CD14-positive monocyte (primary cell): ENCODE results near the gene PAPPA2. TPM values are rescaled to one million over a fixed set of nuclear protein-coding genes. Genes with fewer than 3 reads are reported as not detected.

Source experiments
- DNase-seq, 3 donors: peaks; one replicate each; pipeline ENCODE4 v3.0.0-alpha.2; 2011 to 2022
- H2AFZ ChIP-seq: 2 replicates; pipeline ENCODE4 v1.6.0; 2012; ENCODE audit warnings: mild to moderate bottlenecking, low read depth, low read length, inconsistent platforms; ENCODE audit not compliant: insufficient read depth, poor library complexity, severe bottlenecking
- H3K27ac ChIP-seq, 2 donors: 1 replicate in 1 of 2; 2 replicates in 1 of 2; pipeline ENCODE4 v1.5.1; 2012 to 2013; ENCODE audit warnings: low read length in 2 of 2, control low read depth in 1 of 2, inconsistent platforms in 1 of 2, low read depth in 1 of 2, mild to moderate bottlenecking in 1 of 2
- H3K27me3 ChIP-seq, 2 donors: one replicate each; pipeline versions ENCODE4 v1.6.0 to v1.6.1; 2011 to 2013; ENCODE audit warnings: low read length in 2 of 2; ENCODE audit not compliant: control insufficient read depth in 2 of 2, insufficient read depth in 2 of 2
- H3K36me3 ChIP-seq, 2 donors: replicated peaks in 1 of 2; 1 replicate in 1 of 2; 2 replicates in 1 of 2; pipeline versions ENCODE4 v1.5.1 to v1.6.1; 2012 to 2013; ENCODE audit warnings: low read length in 2 of 2, control low read depth in 1 of 2, inconsistent platforms in 1 of 2, mild to moderate bottlenecking in 1 of 2; ENCODE audit not compliant: insufficient read depth in 2 of 2, control insufficient read depth in 1 of 2
- H3K4me1 ChIP-seq, 2 donors: 1 replicate in 1 of 2; 2 replicates in 1 of 2; pipeline versions ENCODE4 v1.5.1 to v1.6.1; 2012 to 2013; ENCODE audit warnings: low read length in 2 of 2, control low read depth in 1 of 2, inconsistent platforms in 1 of 2, mild to moderate bottlenecking in 1 of 2, moderate library complexity in 1 of 2; ENCODE audit not compliant: insufficient read depth in 2 of 2, control insufficient read depth in 1 of 2
- H3K4me2 ChIP-seq: replicated peaks from 2 replicates; pipeline ENCODE3; 2012; ENCODE audit warnings: low read length, moderate library complexity, mild to moderate bottlenecking; ENCODE audit not compliant: poor library complexity, severe bottlenecking; ENCODE audit errors: extremely low read depth
- H3K4me3 ChIP-seq, 3 experiments: fragments of 200-600 bp in 1 of 3; sonication (generic) in 1 of 3; replicated peaks in 1 of 3; 1 replicate in 2 of 3; 2 replicates in 1 of 3; pipeline ENCODE4 v1.5.1; 2011 to 2013; ENCODE audit warnings: low read length in 3 of 3, mild to moderate bottlenecking in 3 of 3, control low read depth in 2 of 3, low read depth in 2 of 3, inconsistent platforms in 1 of 3, moderate library complexity in 1 of 3
- H3K79me2 ChIP-seq: 2 replicates; pipeline ENCODE4 v1.6.0; 2012; ENCODE audit warnings: mild to moderate bottlenecking, control low read depth, inconsistent platforms, low read length, moderate library complexity; ENCODE audit not compliant: insufficient read depth
- H3K9ac ChIP-seq: 2 replicates; pipeline ENCODE4 v1.6.0; 2017; ENCODE audit warnings: low read length, mild to moderate bottlenecking; ENCODE audit not compliant: insufficient read depth, poor library complexity, severe bottlenecking
- H3K9me3 ChIP-seq, 2 donors: replicated peaks in 1 of 2; 1 replicate in 1 of 2; 2 replicates in 1 of 2; pipeline versions ENCODE4 v1.5.1 to v1.6.1; 2012 to 2013; ENCODE audit warnings: low read length in 2 of 2, control low read depth in 1 of 2; ENCODE audit not compliant: control insufficient read depth in 1 of 2, insufficient read depth in 1 of 2
- H4K20me1 ChIP-seq: 2 replicates; pipeline ENCODE4 v1.6.0; 2012; ENCODE audit warnings: mild to moderate bottlenecking, low read length, control low read depth, moderate library complexity; ENCODE audit not compliant: insufficient read depth
- H3K27ac Mint-ChIP-seq, 7 donors: one replicate each; pipeline ENCODE4 v1.8.0; 2020; ENCODE audit warnings: mild to moderate bottlenecking in 7 of 7, mixed read lengths in 7 of 7, moderate library complexity in 6 of 7, inconsistent platforms in 2 of 7
- H3K27me3 Mint-ChIP-seq, 3 donors: one replicate each; pipeline ENCODE4 v1.8.0; 2021 to 2022; ENCODE audit warnings: low read depth in 3 of 3, mild to moderate bottlenecking in 3 of 3, mixed read lengths in 3 of 3, moderate library complexity in 3 of 3, inconsistent platforms in 1 of 3
- H3K36me3 Mint-ChIP-seq, 2 donors: one replicate each; pipeline ENCODE4 v1.8.0; 2020; ENCODE audit warnings: mixed read lengths in 2 of 2, inconsistent platforms in 1 of 2, mild to moderate bottlenecking in 1 of 2
- H3K4me1 Mint-ChIP-seq: one replicate; pipeline ENCODE4 v1.8.0; 2020; ENCODE audit warnings: mild to moderate bottlenecking, mixed read lengths
- H3K4me3 Mint-ChIP-seq, 2 donors: one replicate each; pipeline ENCODE4 v1.8.0; 2020; ENCODE audit warnings: mild to moderate bottlenecking in 2 of 2, mixed read lengths in 2 of 2, moderate library complexity in 1 of 2
- H3K9me3 Mint-ChIP-seq, 7 donors: one replicate each; pipeline ENCODE4 v1.8.0; 2020 to 2022; ENCODE audit warnings: mixed read lengths in 7 of 7, mild to moderate bottlenecking in 6 of 7, moderate library complexity in 6 of 7, inconsistent platforms in 2 of 7
- CTCF ChIP-seq: fragments of 200-600 bp; IDR thresholded peaks from one replicate; pipeline ENCODE4 v1.8.0; 2022; ENCODE audit warnings: antibody characterized with exemption, mild to moderate bottlenecking
- WGBS: methylation state at CpG from one replicate; pipeline ENCODE4 v1.1.5; 2013; ENCODE audit warnings: missing lambda C conversion rate; ENCODE audit not compliant: insufficient coverage; 5-methylcytosine and 5-hydroxymethylcytosine counted together
- intact Hi-C, 2 donors: fragments of 100-400 bp; cut with micrococcal nuclease; formaldehyde crosslinking; loops; one replicate each; pipeline versions ENCODE4 v1.15.0 to v1.15.1; 2023
- polyA plus RNA-seq, 3 donors: library from polyadenylated mRNA; depleted of rRNA in 1 of 3; unstranded in 2 of 3; stranded (reverse) in 1 of 3; fragments of 300-500 nt in 2 of 3; fragments of >200 nt in 1 of 3; fragmentation: Illumina TruSeq in 2 of 3; gene quantifications; 1 replicate in 2 of 3; 2 replicates in 1 of 3; pipeline ENCODE4 v1.2.3, GENCODE V29; 2012 to 2021

PAPPA2 gene
- polyA plus RNA-seq, 3 donors, result not detected

GRCh38 chr1:176744142-176744541 is 281.2 kb downstream of the PAPPA2 start:
- Histone ChIP-seq H3K36me3 (no peaks in the 10 kb centered on the region), H3K9ac (no peak overlapping the region), H3K4me1 (no peaks in the 10 kb centered on the region), H3K4me2 (no peak overlapping the region), H3K9me3 (no peaks in the 10 kb centered on the region), H4K20me1 (no peaks in the 10 kb centered on the region), H3K27ac (no peak overlapping the region), H2AFZ (no peak overlapping the region), H3K27me3 (no peaks in the 10 kb centered on the region), H3K4me3 (no peak overlapping the region), H3K79me2 (no peaks in the 10 kb centered on the region)
- peaks cover 0 to 3% (median 0%) of the 10 kb centered on the region in 7 donors for H3K9me3 Mint-ChIP-seq
- no peak overlapping the region for H3K27ac Mint-ChIP-seq
- H3K27me3 Mint-ChIP-seq, result peaks cover 0 to 1% (median 0%) of the 10 kb centered on the region in 3 donors
- no peaks in the 10 kb centered on the region for H3K36me3 Mint-ChIP-seq
- WGBS, result no CpG with 5 or more reads among the region's 1 CpG
- intact Hi-C loops, result no loop called here
- H3K4me1 Mint-ChIP-seq, result no peaks in the 10 kb centered on the region
- TF ChIP-seq CTCF, result no peak
- H3K4me3 Mint-ChIP-seq, result no peak overlapping the region
- DNase-seq, result no peak

GRCh38 chr1:176745945-176746344 is 283.0 kb downstream of the PAPPA2 start:
- Histone ChIP-seq H3K27ac (no peak overlapping the region), H3K79me2 (no peaks in the 10 kb centered on the region), H3K9ac (no peak overlapping the region), H2AFZ (no peak overlapping the region), H3K27me3 (no peaks in the 10 kb centered on the region), H3K4me2 (no peak overlapping the region), H3K9me3 (peaks cover 0 to 4% of the 10 kb centered on the region in 2 donors), H3K4me3 (no peak overlapping the region), H4K20me1 (no peaks in the 10 kb centered on the region), H3K36me3 (no peaks in the 10 kb centered on the region), H3K4me1 (no peaks in the 10 kb centered on the region)
- DNase-seq, result no peak
- Mint-ChIP-seq H3K27ac (no peak overlapping the region), H3K4me3 (no peak overlapping the region), H3K36me3 (no peaks in the 10 kb centered on the region), H3K9me3 (peaks cover 0 to 6% (median 2%) of the 10 kb centered on the region in 7 donors), H3K4me1 (no peaks in the 10 kb centered on the region), H3K27me3 (peaks cover 0 to 1% (median 0%) of the 10 kb centered on the region in 3 donors)
- intact Hi-C loops, result no loop called here
- no peak for TF ChIP-seq CTCF
- 67% methylated on average over 1 of the region's 1 CpG for WGBS
